Parathyroid adenoma (tissue), 2 donors: ENCODE data around the gene OR1N1.
"Not testable (repeated sequence)": the region's sequence is repeated elsewhere in the genome, so short reads cannot be mapped to it uniquely, and the experiment has no call there.

Experiments
- H2AFZ ChIP-seq: fragments of 300-600 bp; sonication (generic); one replicate; pipeline ENCODE4 v1.7.0; 2017; ENCODE audit warnings: antibody characterized with exemption, mild to moderate bottlenecking
- H3K27ac ChIP-seq: fragments of 300-600 bp; sonication (generic); one replicate; pipeline ENCODE4 v1.7.0; 2017
- H3K27me3 ChIP-seq: fragments of 300-600 bp; sonication (generic); one replicate; pipeline ENCODE4 v1.7.0; 2017; ENCODE audit warnings: low read length; ENCODE audit not compliant: control insufficient read depth, insufficient read depth
- H3K36me3 ChIP-seq: fragments of 300-600 bp; sonication (generic); one replicate; pipeline ENCODE4 v1.7.0; 2017; ENCODE audit warnings: low read length; ENCODE audit not compliant: control insufficient read depth, insufficient read depth
- H3K4me1 ChIP-seq: fragments of 300-600 bp; sonication (generic); one replicate; pipeline ENCODE4 v1.7.0; 2017; ENCODE audit warnings: control low read depth
- H3K4me2 ChIP-seq: fragments of 300-600 bp; sonication (generic); one replicate; pipeline ENCODE4 v1.7.0; 2017; ENCODE audit warnings: low read length
- H3K4me3 ChIP-seq: fragments of 300-600 bp; sonication (generic); one replicate; pipeline ENCODE4 v1.7.0; 2017; ENCODE audit warnings: low read depth, low read length
- H3K79me2 ChIP-seq: fragments of 300-600 bp; sonication (generic); one replicate; pipeline ENCODE4 v1.7.0; 2017; ENCODE audit warnings: control low read depth
- H3K9ac ChIP-seq: fragments of 300-600 bp; sonication (generic); one replicate; pipeline ENCODE4 v1.7.0; 2017; ENCODE audit warnings: mild to moderate bottlenecking
- H3K9me3 ChIP-seq: fragments of 300-600 bp; sonication (generic); one replicate; pipeline ENCODE4 v1.7.0; 2017; ENCODE audit warnings: low read length; ENCODE audit not compliant: control insufficient read depth
- CTCF ChIP-seq: fragments of 300-600 bp; sonication (generic); IDR thresholded peaks from one replicate; pipeline ENCODE4 v1.7.0; 2017; ENCODE audit warnings: antibody characterized with exemption, mild to moderate bottlenecking
- donor health status: primary hyperparathyroidism.

The OR1N1 gene

GRCh38 chr9:122552812-122553211 is 25.7 kb upstream of the OR1N1 start, which contains the start of gene OR1N2:
OR1N2 (plus strand) TSS chr9:122553112; CDS start chr9:122553212, 100 bp downstream.
- H3K79me2 ChIP-seq, result no peaks in the 10 kb centered on the region
- H3K27me3 ChIP-seq, result no peaks in the 10 kb centered on the region
- H3K36me3 ChIP-seq, result no peaks in the 10 kb centered on the region
- no peaks in the 10 kb centered on the region for H3K9me3 ChIP-seq
- no peaks in the 10 kb centered on the region for H3K4me1 ChIP-seq
- H2AFZ ChIP-seq, result no peak within 1 kb of the TSS
- H3K27ac ChIP-seq, result no peak within 1 kb of the TSS
- H3K4me2 ChIP-seq, result no peak within 1 kb of the TSS
- H3K9ac ChIP-seq, result no peak within 1 kb of the TSS
- no peak for TF ChIP-seq CTCF
- no peak within 1 kb of the TSS for H3K4me3 ChIP-seq

- Histone ChIP-seq H3K4me3 (no peak overlapping the region), H3K4me1 (no peaks in the 10 kb centered on the region), H3K9me3 (no peaks in the 10 kb centered on the region), H3K79me2 (no peaks in the 10 kb centered on the region), H3K4me2 (no peak overlapping the region), H3K27ac (no peak overlapping the region), H3K27me3 (no peaks in the 10 kb centered on the region), H3K36me3 (no peaks in the 10 kb centered on the region), H3K9ac (no peak overlapping the region), H2AFZ (no peak overlapping the region)
- no peak for TF ChIP-seq CTCF
These were observed 24.3 kb upstream of the OR1N1 start for GRCh38 chr9:122551371-122551770.

GRCh38 chr9:122546196-122546595 is 19.1 kb upstream of the OR1N1 start:
- Histone ChIP-seq H3K79me2 (no peaks in the 10 kb centered on the region), H3K27ac (no peak overlapping the region), H3K27me3 (no peaks in the 10 kb centered on the region), H3K9me3 (no peaks in the 10 kb centered on the region), H3K9ac (no peak overlapping the region), H3K4me3 (no peak overlapping the region), H3K4me2 (no peak overlapping the region), H3K36me3 (no peaks in the 10 kb centered on the region), H3K4me1 (no peaks in the 10 kb centered on the region), H2AFZ (no peak overlapping the region)
- no peak for TF ChIP-seq CTCF

- no peak overlapping the region for H2AFZ ChIP-seq
- H3K79me2 ChIP-seq, result no peaks in the 10 kb centered on the region
- H3K9me3 ChIP-seq, result no peaks in the 10 kb centered on the region
- no peak overlapping the region for H3K4me3 ChIP-seq
- H3K27ac ChIP-seq, result no peak overlapping the region
- H3K27me3 ChIP-seq, result no peaks in the 10 kb centered on the region
- no peak overlapping the region for H3K9ac ChIP-seq
- H3K36me3 ChIP-seq, result no peaks in the 10 kb centered on the region
- no peaks in the 10 kb centered on the region for H3K4me1 ChIP-seq
- no peak overlapping the region for H3K4me2 ChIP-seq
- TF ChIP-seq CTCF, result no peak
These were observed 11.7 kb upstream of the OR1N1 start for GRCh38 chr9:122538757-122539156.

DNA sequence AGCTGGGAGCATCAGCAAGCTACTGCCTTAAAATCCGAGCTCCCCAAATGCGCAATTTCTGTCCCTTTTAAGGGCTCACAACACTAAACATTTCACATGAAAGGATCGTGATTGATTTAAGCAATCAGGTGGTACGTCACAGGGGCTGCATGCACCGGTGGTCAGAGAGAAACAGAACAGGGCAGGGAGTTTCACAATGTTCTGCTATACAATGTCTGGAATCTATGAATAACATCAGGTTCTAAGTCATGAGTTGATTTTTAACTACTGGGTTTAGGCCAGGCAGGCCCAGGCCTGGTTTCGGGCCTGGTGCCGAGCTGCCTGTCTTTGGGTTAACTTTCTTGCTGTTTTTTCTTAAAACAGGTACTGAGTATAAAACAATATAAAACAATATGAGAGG is 10.0 kb upstream of the OR1N1 start:
- H3K4me2 ChIP-seq, H3K27me3 ChIP-seq, H3K27ac ChIP-seq, H3K79me2 ChIP-seq, H3K4me1 ChIP-seq, H3K9ac ChIP-seq, H3K9me3 ChIP-seq, H3K36me3 ChIP-seq, H2AFZ ChIP-seq, H3K4me3 ChIP-seq: not testable (repeated sequence)
